M059J (cell line): ENCODE data around the gene ATP5F1E. TPM values are rescaled to one million over a fixed set of nuclear protein-coding genes. Genes with fewer than 3 reads are reported as not detected.

ENCODE experiments used
- DNase-seq: peaks from one replicate; pipeline ENCODE4 v3.0.0-alpha.2; 2012; ENCODE audit warnings: low read depth
- total RNA-seq: library from RNA; depleted of rRNA; stranded (reverse); fragments of >200 nt; shearing (Covaris generic); gene quantifications from 2 replicates; pipeline ENCODE4 v1.2.3, GENCODE V29; 2014; rRNA removed

ATP5F1E gene
- total RNA-seq: 71.7 and 100 TPM in 2 replicates

- DNase-seq: peak; percentile 97
Measured at GRCh38 chr20:59032023-59032712, at the start of gene ATP5F1E. ATP5F1E (minus strand) TSS chr20:59032335; CDS start chr20:59032251, 84 bp downstream.

- no peak for DNase-seq
Measured at GRCh38 chr20:59081036-59081435, 48.9 kb upstream of the ATP5F1E start.

- DNase-seq: no peak
Measured at GRCh38 chr20:59078231-59078630, 46.1 kb upstream of the ATP5F1E start.

GRCh38 chr20:59077705-59078104 lies 45.6 kb upstream of the ATP5F1E start:
- DNase-seq: no peak

- no peak for DNase-seq
Measured at GRCh38 chr20:59075934-59076508, 43.9 kb upstream of the ATP5F1E start.

GRCh38 chr20:59074456-59074855 lies 42.3 kb upstream of the ATP5F1E start:
- peak; percentile 19 for DNase-seq

GRCh38 chr20:59073582-59073981 lies 41.4 kb upstream of the ATP5F1E start:
- DNase-seq: no peak

- peak; percentile 4 for DNase-seq
Measured at GRCh38 chr20:59071216-59071615, 39.1 kb upstream of the ATP5F1E start.

GRCh38 chr20:59069026-59069425 lies 36.9 kb upstream of the ATP5F1E start:
- DNase-seq: no peak

- no peak for DNase-seq
Measured at GRCh38 chr20:59068534-59068933, 36.4 kb upstream of the ATP5F1E start.

- DNase-seq: no peak
Measured at GRCh38 chr20:59064214-59064722, 32.1 kb upstream of the ATP5F1E start.

GRCh38 chr20:59063358-59064213 lies 31.5 kb upstream of the ATP5F1E start:
- DNase-seq: peak; percentile 75

GRCh38 chr20:59062081-59062480 lies 29.9 kb upstream of the ATP5F1E start:
- DNase-seq: no peak

GRCh38 chr20:59055302-59055701 lies 23.2 kb upstream of the ATP5F1E start:
- no peak for DNase-seq

- no peak for DNase-seq
Measured at GRCh38 chr20:59051666-59052185, 19.6 kb upstream of the ATP5F1E start.

- no peak for DNase-seq
Measured at GRCh38 chr20:59050437-59050836, 18.3 kb upstream of the ATP5F1E start.

- no peak for DNase-seq
Measured at GRCh38 chr20:59048681-59049030, 16.5 kb upstream of the ATP5F1E start.

GRCh38 chr20:59047938-59048680 lies 16.0 kb upstream of the ATP5F1E start:
- peak; percentile 34 for DNase-seq

GRCh38 chr20:59046862-59047261 lies 14.7 kb upstream of the ATP5F1E start:
- no peak for DNase-seq

- no peak for DNase-seq
Measured at GRCh38 chr20:59044796-59045195, 12.7 kb upstream of the ATP5F1E start.

- no peak for DNase-seq
Measured at GRCh38 chr20:59044295-59044694, 12.2 kb upstream of the ATP5F1E start.

- peak; percentile 55 for DNase-seq
Measured at GRCh38 chr20:59043698-59044097, 11.6 kb upstream of the ATP5F1E start.
